CD8-positive, alpha-beta memory T cell (primary cell): ENCODE data around the gene CALCR. TPM values are rescaled to one million over a fixed set of nuclear protein-coding genes. Genes with fewer than 3 reads are reported as not detected.
"Not testable (repeated sequence)": the region's sequence is repeated elsewhere in the genome, so short reads cannot be mapped to it uniquely, and the experiment has no call there.

Experiments used
- CTCF ChIA-PET: fragments of 350-600 bp; sonication (Branson Sonifier 250); formaldehyde crosslinking; loops from one replicate; lab custom pipeline; 2021; ENCODE audit warnings: antibody characterized with exemption; lab: Charles Lee
- POLR2A ChIA-PET: fragments of 350-600 bp; sonication (Branson Sonifier 250); formaldehyde crosslinking; loops from one replicate; lab custom pipeline; 2021; ENCODE audit warnings: antibody characterized with exemption; lab: Charles Lee
- DNase-seq, 5 donors: peaks; one replicate each; pipeline versions ENCODE4 v3.0.0 to v3.0.0-alpha.2; 2020 to 2022; ENCODE audit warnings: mixed read lengths in 1 of 5
- H3K27ac ChIP-seq: one replicate; pipeline ENCODE4 v1.7.0; 2013; ENCODE audit warnings: low read depth, mild to moderate bottlenecking, low read length, moderate library complexity
- H3K27me3 ChIP-seq: 2 replicates; pipeline ENCODE4 v1.7.0; 2013; ENCODE audit warnings: low read length, mild to moderate bottlenecking; ENCODE audit not compliant: insufficient read depth, poor library complexity, severe bottlenecking
- H3K36me3 ChIP-seq: 2 replicates; pipeline ENCODE4 v1.7.0; 2013; ENCODE audit warnings: mild to moderate bottlenecking, low read length, moderate library complexity; ENCODE audit not compliant: insufficient read depth
- H3K4me1 ChIP-seq: 2 replicates; pipeline ENCODE4 v1.7.0; 2013; ENCODE audit warnings: mild to moderate bottlenecking, low read length, moderate library complexity; ENCODE audit not compliant: insufficient read depth
- H3K4me3 ChIP-seq: 2 replicates; pipeline ENCODE4 v1.7.0; 2013; ENCODE audit warnings: mild to moderate bottlenecking, low read length
- H3K9me3 ChIP-seq: 2 replicates; pipeline ENCODE4 v1.7.0; 2013; ENCODE audit warnings: mild to moderate bottlenecking, low read length
- H3K27ac Mint-ChIP-seq, 8 donors: one replicate each; pipeline ENCODE4 v1.8.0; 2020 to 2021; ENCODE audit warnings: mixed read lengths in 8 of 8, mild to moderate bottlenecking in 6 of 8, inconsistent platforms in 3 of 8, moderate library complexity in 3 of 8
- H3K27me3 Mint-ChIP-seq, 2 donors: one replicate each; pipeline ENCODE4 v1.8.0; 2020 to 2021; ENCODE audit warnings: mixed read lengths in 2 of 2, mild to moderate bottlenecking in 1 of 2, moderate library complexity in 1 of 2
- H3K36me3 Mint-ChIP-seq, 3 donors: one replicate each; pipeline ENCODE4 v1.8.0; 2020 to 2021; ENCODE audit warnings: mixed read lengths in 3 of 3, inconsistent platforms in 1 of 3, mild to moderate bottlenecking in 1 of 3
- H3K4me1 Mint-ChIP-seq, 3 donors: one replicate each; pipeline ENCODE4 v1.8.0; 2020 to 2021; ENCODE audit warnings: mixed read lengths in 3 of 3, inconsistent platforms in 1 of 3, mild to moderate bottlenecking in 1 of 3
- H3K4me3 Mint-ChIP-seq, 7 donors: one replicate each; pipeline ENCODE4 v1.8.0; 2020 to 2021; ENCODE audit warnings: mixed read lengths in 7 of 7, mild to moderate bottlenecking in 6 of 7, moderate library complexity in 4 of 7, inconsistent platforms in 2 of 7
- H3K9me3 Mint-ChIP-seq, 5 donors: one replicate each; pipeline ENCODE4 v1.8.0; 2020 to 2022; ENCODE audit warnings: mixed read lengths in 5 of 5, mild to moderate bottlenecking in 3 of 5, moderate library complexity in 2 of 5, inconsistent platforms in 1 of 5
- polyA plus RNA-seq: library from polyadenylated mRNA; unstranded; fragments of 300-500 nt; fragmentation: Illumina TruSeq; gene quantifications from one replicate; pipeline ENCODE4 v1.2.3, GENCODE V29; 2021
- total RNA-seq, 2 experiments: library from RNA; stranded (reverse); gene quantifications; one replicate each; pipeline ENCODE4 v1.2.3, GENCODE V29; 2021

CALCR gene
- total and polyA plus RNA-seq, 3 experiments from 2014 or later: not detected

DNA sequence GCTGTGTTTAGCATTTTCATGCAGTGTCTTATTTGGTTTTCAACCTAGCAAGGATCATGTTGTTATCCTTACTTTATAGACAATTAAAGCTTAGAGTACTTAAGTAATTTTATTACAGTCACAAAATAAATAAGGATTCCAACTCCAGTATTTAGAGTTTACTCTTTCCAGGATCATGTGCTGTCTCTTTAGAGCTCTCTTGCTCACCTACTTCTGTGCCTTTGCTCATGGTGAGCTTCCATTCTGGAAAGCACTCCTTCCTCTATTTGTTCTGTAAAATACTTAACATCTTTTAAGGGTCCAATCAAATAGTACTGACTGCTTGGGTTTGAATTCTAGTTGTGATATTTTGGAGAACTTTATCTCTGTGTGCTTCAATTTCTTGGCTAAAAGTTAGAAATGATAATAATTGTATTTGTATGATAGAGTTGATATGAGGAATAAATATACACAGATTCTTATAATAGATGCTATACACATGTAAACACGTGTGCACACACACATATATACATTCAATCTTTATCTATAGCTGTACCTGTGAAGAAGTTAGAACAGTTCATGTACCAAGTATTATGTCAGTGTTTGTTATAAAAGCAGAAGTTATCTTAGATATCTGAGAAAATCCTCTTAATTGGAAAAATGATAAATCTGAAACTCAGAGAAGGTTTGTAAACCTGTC, 18.2 kb upstream of the CALCR start:
- H3K27ac ChIP-seq: no peak overlapping the region
- no peaks in the 10 kb centered on the region for H3K9me3 ChIP-seq
- Mint-ChIP-seq H3K36me3 (no peaks in the 10 kb centered on the region), H3K4me3 (no peak overlapping the region), H3K9me3 (peaks cover 0 to 5% (median 2%) of the 10 kb centered on the region in 5 donors), H3K27ac (no peak overlapping the region), H3K4me1 (no peaks in the 10 kb centered on the region), H3K27me3 (no peaks in the 10 kb centered on the region)
- H3K27me3 ChIP-seq: no peaks in the 10 kb centered on the region
- DNase-seq: no peak
- ChIA-PET POLR2A (no interaction called here), CTCF (no interaction called here)
- no peak overlapping the region for H3K4me3 ChIP-seq
- H3K4me1 ChIP-seq: no peaks in the 10 kb centered on the region
- no peaks in the 10 kb centered on the region for H3K36me3 ChIP-seq

DNA sequence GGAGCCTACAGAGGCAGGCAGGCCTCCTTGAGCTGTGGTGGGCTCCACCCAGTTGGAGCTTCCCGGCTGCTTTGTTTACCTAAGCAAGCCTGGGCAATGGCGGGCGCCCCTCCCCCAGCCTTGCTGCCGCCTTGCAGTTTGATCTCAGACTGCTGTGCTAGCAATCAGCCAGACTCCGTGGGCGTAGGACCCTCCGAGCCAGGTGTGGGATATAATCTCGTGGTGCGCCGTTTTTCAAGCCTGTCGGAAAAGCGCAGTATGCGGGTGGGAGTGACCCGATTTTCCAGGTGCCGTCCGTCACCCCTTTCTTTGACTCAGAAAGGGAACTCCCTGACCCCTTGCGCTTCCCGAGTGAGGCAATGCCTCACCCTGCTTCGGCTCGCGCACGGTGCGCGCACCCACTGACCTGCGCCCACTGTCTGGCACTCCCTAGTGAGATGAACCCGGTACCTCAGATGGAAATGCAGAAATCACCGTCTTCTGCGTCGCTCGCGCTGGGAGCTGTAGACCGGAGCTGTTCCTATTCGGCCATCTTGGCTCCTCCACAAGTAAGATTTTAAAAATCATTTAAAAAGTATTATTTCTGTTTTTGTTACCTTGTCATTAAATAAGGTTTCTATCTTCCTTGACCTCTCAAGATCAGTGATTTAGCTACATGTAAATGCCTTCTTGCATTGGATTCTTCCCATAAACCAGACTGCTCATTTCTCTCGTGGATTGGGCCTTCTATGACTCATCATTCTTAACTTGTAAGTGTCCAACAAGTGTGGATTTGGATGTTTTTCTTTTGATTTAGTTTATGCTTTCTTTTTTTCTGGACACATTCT, 16.9 kb upstream of the CALCR start:
- H3K9me3 ChIP-seq, H3K9me3 Mint-ChIP-seq, H3K4me3 ChIP-seq, H3K4me1 Mint-ChIP-seq, H3K27ac Mint-ChIP-seq, H3K36me3 Mint-ChIP-seq, H3K4me3 Mint-ChIP-seq, H3K27me3 Mint-ChIP-seq, POLR2A ChIA-PET, H3K36me3 ChIP-seq, CTCF ChIA-PET, H3K27me3 ChIP-seq, H3K4me1 ChIP-seq, DNase-seq: not testable (repeated sequence)
- peak overlapping the region; percentile 24 for H3K27ac ChIP-seq

DNA sequence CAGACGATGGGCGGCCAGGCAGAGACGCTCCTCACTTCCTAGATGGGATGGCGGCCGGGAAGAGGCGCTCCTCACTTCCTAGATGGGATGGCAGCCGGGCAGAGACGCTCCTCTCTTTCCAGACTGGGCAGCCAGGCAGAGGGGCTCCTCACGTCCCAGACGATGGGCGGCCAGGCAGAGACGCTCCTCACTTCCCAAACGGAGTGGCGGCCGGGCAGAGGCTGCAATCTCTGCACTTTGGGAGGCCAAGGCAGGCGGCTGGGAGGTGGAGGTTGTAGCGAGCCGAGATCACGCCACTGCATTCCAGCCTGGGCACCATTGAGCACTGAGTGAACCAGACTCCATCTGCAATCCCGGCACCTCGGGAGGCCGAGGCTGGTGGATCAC, 11.9 kb upstream of the CALCR start:
- POLR2A ChIA-PET, CTCF ChIA-PET, H3K27me3 ChIP-seq, H3K27ac ChIP-seq, H3K4me1 Mint-ChIP-seq, H3K36me3 ChIP-seq, H3K36me3 Mint-ChIP-seq, H3K27me3 Mint-ChIP-seq, H3K4me3 Mint-ChIP-seq, H3K9me3 ChIP-seq, H3K4me1 ChIP-seq, H3K4me3 ChIP-seq, DNase-seq, H3K9me3 Mint-ChIP-seq, H3K27ac Mint-ChIP-seq: not testable (repeated sequence)

DNA sequence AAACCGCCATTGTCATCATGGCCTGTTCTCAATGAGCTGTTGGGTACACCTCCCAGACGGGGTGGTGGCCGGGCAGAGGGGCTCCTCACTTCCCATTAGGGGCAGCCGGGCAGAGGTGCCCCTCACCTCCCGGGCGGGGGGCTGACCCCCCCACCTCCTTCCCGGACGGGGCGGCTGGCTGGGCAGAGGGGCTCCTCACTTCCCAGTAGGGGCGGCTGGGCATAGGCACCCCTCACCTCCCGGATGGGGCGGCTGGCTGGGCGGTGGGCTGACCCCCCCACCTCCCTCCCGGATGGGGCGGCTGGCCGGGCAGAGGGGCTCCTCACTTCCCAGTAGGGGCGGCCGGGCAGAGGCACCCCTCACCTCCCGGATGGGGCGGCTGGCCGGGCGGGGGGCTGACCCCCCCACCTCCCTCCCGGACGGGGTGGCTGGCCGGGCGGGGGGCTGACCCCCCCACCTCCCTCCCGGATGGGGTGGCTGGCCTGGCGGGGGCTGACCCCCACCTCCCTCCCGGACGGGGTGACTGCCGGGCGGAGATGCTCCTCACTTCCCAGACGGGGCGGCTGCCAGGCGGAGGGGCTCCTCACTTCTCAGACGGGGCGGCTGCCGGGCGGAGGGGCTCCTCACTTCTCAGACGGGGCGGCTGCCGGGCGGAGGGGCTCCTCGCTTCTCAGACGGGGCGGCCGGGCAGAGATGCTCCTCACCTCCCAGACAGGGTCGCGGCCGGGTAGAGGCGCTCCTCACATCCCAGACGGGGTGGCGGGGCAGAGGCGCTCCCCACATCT, 11.4 kb upstream of the CALCR start:
- H3K27me3 Mint-ChIP-seq, H3K9me3 ChIP-seq, DNase-seq, H3K27me3 ChIP-seq, H3K36me3 ChIP-seq, H3K4me1 ChIP-seq, POLR2A ChIA-PET, H3K4me3 ChIP-seq, H3K36me3 Mint-ChIP-seq, H3K27ac Mint-ChIP-seq, H3K9me3 Mint-ChIP-seq, H3K4me1 Mint-ChIP-seq, H3K27ac ChIP-seq, H3K4me3 Mint-ChIP-seq, CTCF ChIA-PET: not testable (repeated sequence)

DNA sequence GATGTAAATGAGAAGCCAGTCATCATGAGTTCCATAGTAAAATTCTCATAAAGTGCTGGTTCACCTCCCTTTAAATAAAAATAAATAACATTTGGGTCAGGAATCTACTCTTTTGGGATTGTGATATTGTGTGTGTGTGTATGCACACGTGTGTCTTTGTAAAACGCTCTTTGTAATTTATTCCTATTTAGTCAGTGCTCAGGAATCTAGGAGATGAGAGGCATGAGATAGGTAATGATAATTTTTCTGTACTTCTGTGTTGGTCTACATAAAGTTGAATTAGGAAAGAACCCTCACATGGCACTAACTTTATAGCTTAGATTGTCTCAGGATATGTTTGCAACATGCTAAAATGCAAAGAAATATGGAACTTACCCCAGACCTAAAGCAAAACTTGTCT, 4.9 kb upstream of the CALCR start:
- no peak overlapping the region for H3K27ac ChIP-seq
- no peaks in the 10 kb centered on the region for H3K27me3 ChIP-seq
- H3K36me3 ChIP-seq: no peaks in the 10 kb centered on the region
- Mint-ChIP-seq H3K27ac (no peak overlapping the region), H3K27me3 (peaks cover 13 to 23% of the 10 kb centered on the region in 2 donors), H3K4me3 (no peak overlapping the region), H3K9me3 (peaks cover 0 to 3% (median 3%) of the 10 kb centered on the region in 5 donors), H3K4me1 (no peaks in the 10 kb centered on the region), H3K36me3 (no peaks in the 10 kb centered on the region)
- no peaks in the 10 kb centered on the region for H3K9me3 ChIP-seq
- DNase-seq: no peak
- CTCF ChIA-PET: no interaction called here
- H3K4me1 ChIP-seq: no peaks in the 10 kb centered on the region
- no peak overlapping the region for H3K4me3 ChIP-seq
- POLR2A ChIA-PET: no interaction called here

DNA sequence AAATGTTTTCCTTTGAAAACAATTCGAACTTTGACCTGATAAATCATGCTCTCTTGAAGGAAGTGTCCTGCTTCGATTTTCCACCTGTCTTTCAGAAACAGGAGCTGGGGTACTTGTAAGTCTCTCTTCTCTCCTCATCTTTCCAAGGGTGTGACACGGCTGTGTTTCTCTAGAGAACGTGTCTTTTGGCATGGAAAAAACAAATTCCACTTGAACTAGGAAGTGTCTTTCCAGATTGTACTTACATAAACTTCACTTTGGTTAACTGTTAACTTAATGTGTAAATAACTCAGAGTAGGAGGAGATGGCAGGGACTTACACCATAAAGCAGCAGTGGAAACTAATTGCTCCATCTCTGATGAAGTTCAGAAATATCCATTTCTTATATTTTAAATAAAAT, 4.2 kb upstream of the CALCR start:
- Mint-ChIP-seq H3K27ac (no peak overlapping the region), H3K9me3 (peaks cover 0 to 5% (median 3%) of the 10 kb centered on the region in 5 donors), H3K4me3 (no peak overlapping the region), H3K4me1 (no peaks in the 10 kb centered on the region), H3K36me3 (no peaks in the 10 kb centered on the region), H3K27me3 (peaks cover 19 to 29% of the 10 kb centered on the region in 2 donors)
- H3K9me3 ChIP-seq: no peaks in the 10 kb centered on the region
- DNase-seq: no peak
- ChIA-PET CTCF (no interaction called here), POLR2A (no interaction called here)
- H3K4me1 ChIP-seq: no peaks in the 10 kb centered on the region
- no peak overlapping the region for H3K4me3 ChIP-seq
- H3K27me3 ChIP-seq: no peaks in the 10 kb centered on the region
- H3K36me3 ChIP-seq: no peaks in the 10 kb centered on the region
- no peak overlapping the region for H3K27ac ChIP-seq

DNA sequence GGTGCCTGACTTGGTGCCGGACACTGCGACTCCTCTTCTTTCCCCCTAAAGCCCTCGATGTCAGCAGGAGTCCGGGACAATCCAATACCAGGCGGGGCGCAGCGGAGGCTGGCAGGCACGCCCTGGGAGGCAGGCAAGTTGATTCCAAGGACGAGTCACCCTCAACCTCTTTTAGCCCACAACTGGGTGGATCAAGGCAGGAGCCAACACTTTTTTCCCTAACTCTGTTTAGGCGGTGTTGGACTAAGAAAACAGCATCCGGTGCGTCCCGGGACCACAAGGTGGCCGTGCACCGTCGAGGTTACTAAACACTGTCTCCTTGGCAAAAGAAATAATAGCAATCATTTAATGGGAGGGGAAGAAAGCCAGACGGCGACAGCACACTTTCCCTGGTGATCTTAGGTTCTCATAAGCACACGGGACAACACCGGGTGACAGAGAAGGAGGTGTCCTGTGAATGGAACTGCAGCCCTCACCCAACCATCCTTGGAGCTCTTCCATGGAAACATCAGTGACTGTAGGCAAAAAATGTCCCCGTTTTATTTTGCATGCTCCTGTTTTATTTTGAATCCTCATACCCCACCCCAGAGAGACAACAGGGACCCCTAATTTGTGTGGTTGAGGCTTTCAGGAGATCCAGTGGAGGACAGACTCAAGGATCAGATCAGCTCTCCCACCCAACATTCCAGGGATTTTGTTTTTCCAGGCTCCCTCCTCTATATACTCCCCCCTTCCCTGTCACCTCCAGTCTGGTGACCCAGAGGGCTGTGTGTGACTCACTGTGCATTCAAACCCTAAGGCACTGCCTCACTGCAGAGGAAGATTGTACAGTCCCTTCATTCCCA, 1.3 kb upstream of the CALCR start:
- Mint-ChIP-seq H3K4me1 (no peaks in the 10 kb centered on the region), H3K9me3 (peaks cover 0 to 3% (median 0%) of the 10 kb centered on the region in 5 donors), H3K4me3 (no peak overlapping the region), H3K27me3 (peaks cover 20 to 36% of the 10 kb centered on the region in 2 donors), H3K36me3 (no peaks in the 10 kb centered on the region), H3K27ac (peak overlapping the region in 1 of 8 donors; percentile 32)
- H3K4me3 ChIP-seq: no peak overlapping the region
- H3K9me3 ChIP-seq: no peaks in the 10 kb centered on the region
- no peak overlapping the region for H3K27ac ChIP-seq
- no peaks in the 10 kb centered on the region for H3K4me1 ChIP-seq
- DNase-seq: no peak
- no peaks in the 10 kb centered on the region for H3K27me3 ChIP-seq
- ChIA-PET CTCF (no interaction called here), POLR2A (no interaction called here)
- H3K36me3 ChIP-seq: no peaks in the 10 kb centered on the region
